Right atrium auricular region (tissue), 2 donors: Measurements from ENCODE around the gene LCE2C. TPM values are rescaled to one million over a fixed set of nuclear protein-coding genes. Genes with fewer than 3 reads are reported as not detected.
A peak's percentile ranks its signal among the peaks of the same experiment; 100 is the strongest.
"Not testable (repeated sequence)": the region's sequence is repeated elsewhere in the genome, so short reads cannot be mapped to it uniquely, and the experiment has no call there.

Experiments
- DNase-seq: peaks from one replicate; pipeline ENCODE4 v3.0.0-alpha.2; 2019; ENCODE audit warnings: low spot score
- H3K27ac ChIP-seq, 2 donors: fragments of 200-600 bp; sonication (generic); 1 replicate in 1 of 2; 2 replicates in 1 of 2; pipeline ENCODE4 v1.5.1; 2016 to 2019
- H3K27me3 ChIP-seq, 2 donors: fragments of 200-600 bp; sonication (generic); one replicate each; pipeline versions ENCODE4 v1.5.1 to v1.6.0; 2017 to 2019
- H3K36me3 ChIP-seq: fragments of 200-600 bp; sonication (generic); one replicate; pipeline ENCODE4 v1.5.1; 2016
- H3K4me1 ChIP-seq, 2 donors: fragments of 200-600 bp; sonication (generic); one replicate each; pipeline versions ENCODE4 v1.5.1 to v1.6.0; 2017 to 2019
- H3K4me3 ChIP-seq, 2 donors: fragments of 200-600 bp; sonication (generic); 1 replicate in 1 of 2; 2 replicates in 1 of 2; pipeline ENCODE4 v1.5.1; 2017 to 2019; ENCODE audit warnings: mild to moderate bottlenecking in 1 of 2, moderate library complexity in 1 of 2
- H3K9me3 ChIP-seq, 2 donors: fragments of 200-600 bp; sonication (generic); one replicate each; pipeline ENCODE4 v1.5.1; 2019
- CTCF ChIP-seq, 2 donors: fragments of 200-600 bp; sonication (generic); IDR thresholded peaks; one replicate each; pipeline ENCODE4 v1.5.1; 2019; ENCODE audit warnings: antibody characterized with exemption in 2 of 2
- total RNA-seq, 2 donors: library from RNA; depleted of rRNA; stranded (reverse); fragments of >200 nt; gene quantifications; one replicate each; pipeline ENCODE4 v1.1.0, GENCODE V29; 2016

Gene LCE2C
- total RNA-seq, 2 donors from 2014 or later, result not detected

- Histone ChIP-seq H3K27me3 (no peaks in the 10 kb centered on the region), H3K36me3 (no peaks in the 10 kb centered on the region), H3K9me3 (no peaks in the 10 kb centered on the region), H3K4me1 (no peaks in the 10 kb centered on the region), H3K4me3 (no peak overlapping the region), H3K27ac (no peak overlapping the region)
- no peak for DNase-seq
- TF ChIP-seq CTCF (IDR thresholded peaks at IDR 0.05), result no peak
Observed at GRCh38 chr1:152646656-152647055, 28.4 kb upstream of the LCE2C start.

GRCh38 chr1:152654110-152654509, 21.0 kb upstream of the LCE2C start:
- no peak for DNase-seq
- Histone ChIP-seq H3K27me3 (no peaks in the 10 kb centered on the region), H3K27ac (no peak overlapping the region), H3K9me3 (no peaks in the 10 kb centered on the region), H3K4me1 (no peaks in the 10 kb centered on the region), H3K36me3 (no peaks in the 10 kb centered on the region), H3K4me3 (no peak overlapping the region)
- TF ChIP-seq CTCF (IDR thresholded peaks at IDR 0.05), result peak in 1 of 2 donors; percentile 58

GRCh38 chr1:152656459-152656858, 18.6 kb upstream of the LCE2C start:
- Histone ChIP-seq H3K4me1 (no peaks in the 10 kb centered on the region), H3K27ac (no peak overlapping the region), H3K9me3 (no peaks in the 10 kb centered on the region), H3K27me3 (no peaks in the 10 kb centered on the region), H3K36me3 (no peaks in the 10 kb centered on the region), H3K4me3 (no peak overlapping the region)
- no peak for DNase-seq
- TF ChIP-seq CTCF (IDR thresholded peaks at IDR 0.05), result no peak

GRCh38 chr1:152657677-152658076, 17.4 kb upstream of the LCE2C start:
- no peaks in the 10 kb centered on the region for H3K9me3 ChIP-seq
- no peaks in the 10 kb centered on the region for H3K27me3 ChIP-seq
- no peak overlapping the region for H3K4me3 ChIP-seq
- no peaks in the 10 kb centered on the region for H3K36me3 ChIP-seq
- no peak overlapping the region for H3K27ac ChIP-seq
- TF ChIP-seq CTCF (IDR thresholded peaks at IDR 0.05), result no peak
- DNase-seq, result no peak
- H3K4me1 ChIP-seq, result no peaks in the 10 kb centered on the region

GRCh38 chr1:152658649-152659048, 16.4 kb upstream of the LCE2C start:
- Histone ChIP-seq H3K4me1 (no peaks in the 10 kb centered on the region), H3K9me3 (no peaks in the 10 kb centered on the region), H3K27ac (no peak overlapping the region), H3K27me3 (no peaks in the 10 kb centered on the region), H3K36me3 (no peaks in the 10 kb centered on the region), H3K4me3 (no peak overlapping the region)
- no peak for DNase-seq
- TF ChIP-seq CTCF (IDR thresholded peaks at IDR 0.05), result no peak

- Histone ChIP-seq H3K27ac (no peak within 1 kb of the TSS), H3K4me3 (no peak within 1 kb of the TSS), H3K27me3 (no peaks in the 10 kb centered on the region), H3K4me1 (no peaks in the 10 kb centered on the region), H3K9me3 (no peaks in the 10 kb centered on the region), H3K36me3 (no peaks in the 10 kb centered on the region)
- DNase-seq, result no peak
- no peak for TF ChIP-seq CTCF (IDR thresholded peaks at IDR 0.05)
Observed at GRCh38 chr1:152663098-152663497, 12.0 kb upstream of the LCE2C start, which contains the start of gene LCE2D. Gene LCE2D, plus strand, starts transcription at chr1:152663380. Its CDS starts 726 bp downstream, at chr1:152664106.

GRCh38 chr1:152666171-152666570, 8.9 kb upstream of the LCE2C start:
- not testable (repeated sequence) for H3K9me3 ChIP-seq, H3K4me3 ChIP-seq, DNase-seq, H3K27me3 ChIP-seq, H3K27ac ChIP-seq, H3K4me1 ChIP-seq, H3K36me3 ChIP-seq
